ENCODE results near the gene ARL8A.

The ARL8A gene

GRCh38 chr1:202134645-202135172 is 9.8 kb downstream of the ARL8A start:
- no peak overlapping the region for H3K27ac ChIP-seq
- TF ChIP-seq CTCF (conservative IDR thresholded peaks at IDR 0.05) = no peak
- no peak for TF ChIP-seq ZFX (IDR thresholded peaks at IDR 0.05)

GRCh38 chr1:202133989-202134388 is 10.5 kb downstream of the ARL8A start:
- TF ChIP-seq CTCF (conservative IDR thresholded peaks at IDR 0.05) = no peak
- TF ChIP-seq ZFX (IDR thresholded peaks at IDR 0.05) = no peak
- H3K27ac ChIP-seq = no peak overlapping the region

- H3K27ac ChIP-seq = no peak overlapping the region
- TF ChIP-seq CTCF (conservative IDR thresholded peaks at IDR 0.05) (no peak), ZFX (IDR thresholded peaks at IDR 0.05) (no peak)
Observed at GRCh38 chr1:202133496-202133895, 11.0 kb downstream of the ARL8A start.

- H3K27ac ChIP-seq = no peak overlapping the region
- no peak for TF ChIP-seq ZFX (IDR thresholded peaks at IDR 0.05)
Observed at GRCh38 chr1:202133001-202133400, 11.5 kb downstream of the ARL8A start.

- H3K27ac ChIP-seq = no peak overlapping the region; the same call in 1 of the 2 replicates
- TF ChIP-seq CTCF (conservative IDR thresholded peaks at IDR 0.05) (no peak), ZFX (IDR thresholded peaks at IDR 0.05) (no peak)
Observed at GRCh38 chr1:202131956-202132821, 12.3 kb downstream of the ARL8A start.

GRCh38 chr1:202130816-202131522 is 13.6 kb downstream of the ARL8A start:
- TF ChIP-seq CTCF (conservative IDR thresholded peaks at IDR 0.05) (no peak), ZFX (IDR thresholded peaks at IDR 0.05) (no peak)
- H3K27ac ChIP-seq = no peak overlapping the region

- no peak overlapping the region for H3K27ac ChIP-seq
- TF ChIP-seq CTCF (conservative IDR thresholded peaks at IDR 0.05) (no peak), ZFX (IDR thresholded peaks at IDR 0.05) (no peak)
Observed at GRCh38 chr1:202130297-202130721, 14.2 kb downstream of the ARL8A start.
